HepG2 (cell line): ENCODE results near the gene ANO6. TPM values are rescaled to one million over a fixed set of nuclear protein-coding genes. Genes with fewer than 3 reads are reported as not detected.

ENCODE experiments used
- ATAC-seq: fragments of 200-7000 bp; cut with Tn5 transposase; 3 replicates; pipeline ENCODE4 v1.9.1; 2020; ENCODE audit warnings: mild to moderate bottlenecking, moderate library complexity
- BruUV-seq: library from RNA; stranded (reverse); fragments of 400-500 nt; replicated peaks from 2 replicates; lab custom pipeline; 2021; lab: Mats Ljungman, UMichigan
- CTCF ChIA-PET: fragments of 300-600 bp; formaldehyde crosslinking; extraction: SDS; loops from one replicate; lab custom pipeline; 2021; ENCODE audit warnings: low total read pairs, inconsistent platforms, low intra/inter-chr PET ratio; lab: Yijun Ruan, JAX
- POLR2A ChIA-PET: fragments of 350-600 bp; sonication (Branson Sonifier 250); formaldehyde crosslinking; loops from one replicate; lab custom pipeline; 2020; ENCODE audit warnings: antibody characterized with exemption, inconsistent platforms; lab: Yijun Ruan, JAX
- DNase-seq: peaks from one replicate; pipeline ENCODE4 v3.0.0-alpha.2; 2015; ENCODE audit warnings: low spot score
- FAIRE-seq: peaks from 3 replicates; lab custom pipeline; 2011; peaks lifted over from hg19 to GRCh38; lab: Jason Lieb, UNC
- H2AFZ ChIP-seq: one replicate; pipeline ENCODE4 v1.6.1; 2011; ENCODE audit warnings: low read length, inconsistent platforms
- H3K27ac ChIP-seq: fragments of 300-600 bp; 3 replicates; pipeline ENCODE4 v1.8.0; 2011; ENCODE audit warnings: mixed run types, mild to moderate bottlenecking, mixed read lengths, low read length, inconsistent platforms; ENCODE audit not compliant: insufficient read depth; ENCODE audit errors: extremely low read length
- H3K27me3 ChIP-seq, 2 experiments: fragments of 200-600 bp in 1 of 2; 2 replicates in 1 of 2; 3 replicates in 1 of 2; pipeline versions ENCODE4 v1.6.0 to v1.8.0; 2011; ENCODE audit warnings: low read length in 2 of 2, mild to moderate bottlenecking in 2 of 2, moderate library complexity in 2 of 2, inconsistent platforms in 1 of 2; ENCODE audit not compliant: insufficient read depth in 2 of 2, control insufficient read depth in 1 of 2
- H3K36me3 ChIP-seq, 2 experiments: fragments of 200-600 bp in 1 of 2; replicated peaks in 1 of 2; 2 replicates in 1 of 2; 3 replicates in 1 of 2; pipeline versions ENCODE4 v1.5.1 to v1.8.0; 2011; ENCODE audit warnings: low read length in 2 of 2, inconsistent platforms in 1 of 2; ENCODE audit not compliant: insufficient read depth in 2 of 2, control insufficient read depth in 1 of 2
- H3K4me1 ChIP-seq: 2 replicates; pipeline ENCODE4 v1.5.1; 2012; ENCODE audit warnings: low read length, inconsistent platforms; ENCODE audit not compliant: insufficient read depth
- H3K4me2 ChIP-seq: 2 replicates; pipeline ENCODE4 v1.6.0; 2011; ENCODE audit warnings: low read depth, low read length, inconsistent platforms
- H3K4me3 ChIP-seq, 3 experiments: fragments of 200-600 bp in 1 of 3; sonication (generic), shearing (Covaris generic) in 1 of 3; replicated peaks in 1 of 3; 2 replicates each; pipeline ENCODE4 v1.5.1; 2011 to 2016; ENCODE audit warnings: low read length in 3 of 3, inconsistent platforms in 2 of 3, low read depth in 2 of 3, mild to moderate bottlenecking in 2 of 3, control low read depth in 1 of 3, mixed read lengths in 1 of 3; ENCODE audit not compliant: insufficient read depth in 1 of 3
- H3K79me2 ChIP-seq: one replicate; pipeline ENCODE4 v1.6.1; 2011; ENCODE audit warnings: low read length, inconsistent platforms; ENCODE audit not compliant: insufficient read depth
- H3K9ac ChIP-seq: 2 replicates; pipeline ENCODE4 v1.6.0; 2011; ENCODE audit warnings: mild to moderate bottlenecking, low read depth, low read length, inconsistent platforms; ENCODE audit not compliant: insufficient read depth
- H3K9me3 ChIP-seq: 2 replicates; pipeline ENCODE4 v1.5.1; 2012; ENCODE audit warnings: mild to moderate bottlenecking, low read length
- H4K20me1 ChIP-seq: 2 replicates; pipeline ENCODE4 v1.6.0; 2011; ENCODE audit warnings: inconsistent platforms, mild to moderate bottlenecking, low read length, moderate library complexity; ENCODE audit not compliant: insufficient read depth
- ADNP ChIP-seq: sonication (generic); formaldehyde crosslinking; IDR thresholded peaks from 2 replicates; pipeline ENCODE4 v1.4.0; 2020; ENCODE audit warnings: missing genetic modification reagents
- ASH2L ChIP-seq: fragments of 300-600, 200-600 bp; sonication (generic); IDR thresholded peaks from 2 replicates; pipeline ENCODE4 v1.7.0; 2017; ENCODE audit warnings: low read depth, mild to moderate bottlenecking, moderate library complexity, mixed read lengths, low read length; ENCODE audit not compliant: insufficient read length
- CEBPB ChIP-seq: IDR thresholded peaks from 2 replicates; pipeline ENCODE4 v1.6.1; 2011; ENCODE audit warnings: low read depth, low read length, improper control_type of control experiment, borderline replicate concordance
- ETV6 ChIP-seq: sonication (generic); formaldehyde crosslinking; conservative IDR thresholded peaks from 2 replicates; pipeline ENCODE4 v1.4.0; 2020; ENCODE audit warnings: missing genetic modification reagents
- FLYWCH1 ChIP-seq: sonication (generic); formaldehyde crosslinking; IDR thresholded peaks from 2 replicates; pipeline ENCODE4 v1.8.1; 2023; ENCODE audit warnings: mild to moderate bottlenecking, missing genetic modification reagents
- HNRNPH1 ChIP-seq: fragments of 200-400 bp; formaldehyde crosslinking; optimal IDR thresholded peaks from 2 replicates; pipeline ENCODE3; 2017; ENCODE audit warnings: mild to moderate bottlenecking, low read depth, low read length
- IRX3 ChIP-seq: sonication (generic); formaldehyde crosslinking; IDR thresholded peaks from 2 replicates; pipeline ENCODE4 v1.8.1; 2023; ENCODE audit warnings: mild to moderate bottlenecking, low read depth, missing genetic modification reagents, borderline replicate concordance
- JUN ChIP-seq: sonication (generic); formaldehyde crosslinking; IDR thresholded peaks from 2 replicates; pipeline ENCODE4 v1.4.0; 2020; ENCODE audit warnings: mild to moderate bottlenecking, missing genetic modification reagents
- MTA3 ChIP-seq: sonication (generic); formaldehyde crosslinking; IDR thresholded peaks from 2 replicates; pipeline ENCODE4 v1.4.0; 2020; ENCODE audit warnings: missing genetic modification reagents
- PRDM10 ChIP-seq: sonication (generic); formaldehyde crosslinking; IDR thresholded peaks from 2 replicates; pipeline ENCODE4 v1.4.0; 2020; ENCODE audit warnings: low read depth, missing genetic modification reagents
- RCOR2 ChIP-seq: IDR thresholded peaks from 2 replicates; pipeline ENCODE4 v1.6.1; 2016; ENCODE audit warnings: missing biosample characterization, missing genetic modification reagents
- SIN3A ChIP-seq: IDR thresholded peaks from 2 replicates; pipeline ENCODE4 v1.6.1; 2011; ENCODE audit warnings: low read depth, mild to moderate bottlenecking, control low read depth, low read length, borderline replicate concordance
- SKI ChIP-seq: fragments of 450-650 bp; IDR thresholded peaks from one replicate; pipeline ENCODE4 v1.6.1; 2018; ENCODE audit warnings: mild to moderate bottlenecking; ENCODE audit not compliant: partially characterized antibody
- SPEN ChIP-seq: sonication (generic); formaldehyde crosslinking; IDR thresholded peaks from 2 replicates; pipeline ENCODE4 v1.5.1; 2020; ENCODE audit warnings: low read depth, mild to moderate bottlenecking, missing genetic modification reagents
- ZFY ChIP-seq: sonication (generic); formaldehyde crosslinking; IDR thresholded peaks from 2 replicates; pipeline ENCODE4 v1.4.0; 2020; ENCODE audit warnings: missing genetic modification reagents
- ZNF7 ChIP-seq: IDR thresholded peaks from 2 replicates; pipeline ENCODE4 v1.6.1; 2016; ENCODE audit warnings: missing biosample characterization, missing genetic modification reagents
- ZNF747 ChIP-seq: sonication (generic); formaldehyde crosslinking; IDR thresholded peaks from 2 replicates; pipeline ENCODE4 v1.8.1; 2023; ENCODE audit warnings: missing genetic modification reagents, mild to moderate bottlenecking, borderline replicate concordance
- WGBS: methylation state at CpG from one replicate; pipeline ENCODE4 v1.1.6; 2017; ENCODE audit warnings: low lambda C conversion rate; 5-methylcytosine and 5-hydroxymethylcytosine counted together
- in situ Hi-C: cut with HindIII; loops from 2 replicates; pipeline ENCODE4 v1.10.0; 2017; ENCODE audit warnings: low pct_unique_long_range_greater_than_20kb; ENCODE audit not compliant: extremely low pct_ligation_motif_present
- intact Hi-C: fragments of 100-400 bp; cut with micrococcal nuclease; formaldehyde crosslinking; loops from one replicate; pipeline ENCODE4 v1.10.0; 2022; ENCODE audit not compliant: unreplicated experiment
- polyA plus RNA-seq, 8 experiments: library from polyadenylated mRNA; depleted of rRNA in 3 of 8; stranded (reverse) in 7 of 8; unstranded in 1 of 8; fragments of >200 nt; fragmentation: Illumina TruSeq in 4 of 8; extraction: Trizol in 4 of 8; gene quantifications; 2 replicates each; pipeline versions ENCODE4 v1.2.1 to v1.2.3, GENCODE V29; 2011 to 2016; ENCODE audit warnings: low read depth in 4 of 8, missing spikeins in 1 of 8, mixed read lengths in 1 of 8; ENCODE audit not compliant: insufficient read depth in 1 of 8
- total RNA-seq, 5 experiments: library from RNA; depleted of rRNA; stranded (reverse); fragments of >200 nt; fragmentation: Illumina TruSeq; extraction: Trizol; gene quantifications; 2 replicates each; pipeline ENCODE4 v1.2.3, GENCODE V29; 2016; ENCODE audit warnings: low read depth in 1 of 5

Gene ANO6
- total and polyA plus RNA-seq, 2 of the 13 experiments (the other 11 are each of a cell fraction or from before 2014, with no cell fraction given), result 37.8 to 57.1 TPM

GRCh38 chr12:45220363-45220931, 4.6 kb downstream of the ANO6 start:
- Histone ChIP-seq H3K27ac (no peak overlapping the region), H3K4me2 (no peak overlapping the region), H2AFZ (no peak overlapping the region), H3K4me3 (no peak overlapping the region), H3K4me1 (peaks cover 36% of the 10 kb centered on the region), H3K79me2 (peaks cover 83% of the 10 kb centered on the region), H3K36me3 (no peaks in the 10 kb centered on the region; a peak in 1 of 5 replicates), H3K9ac (no peak overlapping the region), H3K27me3 (no peaks in the 10 kb centered on the region; a peak in 1 of 5 replicates), H4K20me1 (0 out of 2 replicates have a peak, but pooled peaks cover 11% of the 10 kb centered on the region), H3K9me3 (no peaks in the 10 kb centered on the region)
- POLR2A ChIA-PET, result no interaction called here
- DNase-seq (no peak), ATAC-seq (no peak), FAIRE-seq (no peak)
- BruUV-seq, result no TSS peak
- intact Hi-C loops, result no loop called here
- CTCF ChIA-PET, result no interaction called here
- in situ Hi-C loops, result no loop called here
- TF ChIP-seq JUN (CRISPR knock-in tag) (no peak), CEBPB (peak; percentile 64; the same call in 1 of the 2 replicates)

GRCh38 chr12:45220969-45221368, 5.1 kb downstream of the ANO6 start:
- Histone ChIP-seq H3K9me3 (no peaks in the 10 kb centered on the region), H3K4me1 (peaks cover 36% of the 10 kb centered on the region), H3K9ac (no peak overlapping the region), H2AFZ (no peak overlapping the region), H3K4me3 (no peak overlapping the region), H3K27ac (no peak overlapping the region), H3K79me2 (peaks cover 85% of the 10 kb centered on the region), H3K27me3 (no peaks in the 10 kb centered on the region; a peak in 1 of 5 replicates), H3K4me2 (no peak overlapping the region), H4K20me1 (0 out of 2 replicates have a peak, but pooled peaks cover 11% of the 10 kb centered on the region), H3K36me3 (no peaks in the 10 kb centered on the region; a peak in 1 of 5 replicates)
- WGBS, result 97% methylated on average over 6 of the region's 6 CpGs
- FAIRE-seq (no peak), ATAC-seq (no peak), DNase-seq (no peak)
- ChIA-PET POLR2A (interaction anchor here (0.8 to 0.9 kb wide), 2 partner anchors 14 to 39 kb away, joined by 3 read pairs; no protein-coding TSS in a partner anchor), CTCF (no interaction called here)
- no TSS peak for BruUV-seq
- in situ Hi-C loops, result no loop called here
- intact Hi-C loops, result no loop called here
- TF ChIP-seq FLYWCH1, result no peak
- TF ChIP-seq SIN3A, result no peak
- TF ChIP-seq ETV6 (CRISPR knock-in tag), result no peak
- no peak for TF ChIP-seq MTA3 (CRISPR knock-in tag)
- no peak for TF ChIP-seq ASH2L
- no peak for TF ChIP-seq PRDM10 (CRISPR knock-in tag)
- TF ChIP-seq ADNP (CRISPR knock-in tag), result no peak
- TF ChIP-seq SPEN, result no peak
- no peak for TF ChIP-seq IRX3 (CRISPR knock-in tag)
- no peak for TF ChIP-seq ZNF747 (CRISPR knock-in tag)
- no peak for TF ChIP-seq ZFY (CRISPR knock-in tag)
- TF ChIP-seq RCOR2, result no peak
- no peak for TF ChIP-seq ZNF7 (CRISPR knock-in tag)
- no peak for TF ChIP-seq SKI
- TF ChIP-seq HNRNPH1, result no peak
